Frontal cortex (tissue), 4 donors: ENCODE data around the gene GPATCH4. TPM values are rescaled to one million over a fixed set of nuclear protein-coding genes. Genes with fewer than 3 reads are reported as not detected.
A peak's percentile ranks its signal among the peaks of the same experiment; 100 is the strongest.

Experiments used
- DNase-seq, 2 donors: peaks; one replicate each; pipeline ENCODE4 v3.0.0; 2012; ENCODE audit warnings: low spot score in 2 of 2
- FAIRE-seq: peaks from 2 replicates; lab custom pipeline; 2012; peaks lifted over from hg19 to GRCh38; lab: Jason Lieb, UNC
- total RNA-seq: library from RNA; depleted of rRNA; stranded (reverse); fragments of >200 nt; gene quantifications from one replicate; pipeline ENCODE4 v1.2.3, GENCODE V29; 2014
- donor health status: control.
- donor health status: control.
- donor health status: control.

Gene GPATCH4
- total RNA-seq, 1 donor from 2014 or later: 5.7 TPM

DNA sequence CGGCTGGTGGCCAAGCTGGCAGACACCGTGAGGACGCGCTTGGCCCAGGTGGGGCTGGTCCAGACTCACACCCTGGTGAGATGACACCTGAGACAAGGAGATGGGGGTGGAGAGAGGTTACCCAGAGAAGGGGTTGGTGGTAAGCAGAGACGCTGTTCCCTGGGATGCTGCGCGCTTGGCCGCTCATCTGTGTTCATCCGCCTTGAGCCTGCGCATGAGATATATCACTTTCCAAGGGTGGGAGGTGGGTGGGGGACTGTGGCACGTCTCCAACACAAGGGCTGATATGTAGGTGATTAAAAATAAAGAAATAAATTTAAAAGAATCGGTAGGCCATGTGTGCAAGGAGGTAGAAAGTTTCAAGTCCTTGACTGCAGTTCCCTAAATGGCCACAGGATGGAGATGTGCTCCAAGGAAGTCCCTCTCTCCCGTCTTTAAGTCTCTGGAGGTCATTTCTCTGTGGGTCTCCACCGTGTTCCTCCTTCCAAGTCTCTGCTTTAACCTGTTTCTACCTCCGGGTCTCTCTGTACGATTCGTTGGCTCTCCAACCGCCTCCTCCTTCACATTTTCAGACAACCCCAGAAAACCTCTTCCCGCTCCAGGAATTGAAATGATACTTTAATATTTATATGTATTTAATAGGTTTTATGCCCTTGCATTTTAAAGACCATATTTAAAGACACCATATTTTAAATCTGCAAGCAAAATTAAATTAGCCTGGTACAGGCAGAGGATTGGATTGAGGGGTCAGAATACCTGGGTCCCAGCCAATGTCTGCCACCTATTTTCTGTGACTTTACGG is 17.3 kb downstream of the GPATCH4 start:
- no peak for FAIRE-seq
- DNase-seq: peak; percentile 64 to 82

DNA sequence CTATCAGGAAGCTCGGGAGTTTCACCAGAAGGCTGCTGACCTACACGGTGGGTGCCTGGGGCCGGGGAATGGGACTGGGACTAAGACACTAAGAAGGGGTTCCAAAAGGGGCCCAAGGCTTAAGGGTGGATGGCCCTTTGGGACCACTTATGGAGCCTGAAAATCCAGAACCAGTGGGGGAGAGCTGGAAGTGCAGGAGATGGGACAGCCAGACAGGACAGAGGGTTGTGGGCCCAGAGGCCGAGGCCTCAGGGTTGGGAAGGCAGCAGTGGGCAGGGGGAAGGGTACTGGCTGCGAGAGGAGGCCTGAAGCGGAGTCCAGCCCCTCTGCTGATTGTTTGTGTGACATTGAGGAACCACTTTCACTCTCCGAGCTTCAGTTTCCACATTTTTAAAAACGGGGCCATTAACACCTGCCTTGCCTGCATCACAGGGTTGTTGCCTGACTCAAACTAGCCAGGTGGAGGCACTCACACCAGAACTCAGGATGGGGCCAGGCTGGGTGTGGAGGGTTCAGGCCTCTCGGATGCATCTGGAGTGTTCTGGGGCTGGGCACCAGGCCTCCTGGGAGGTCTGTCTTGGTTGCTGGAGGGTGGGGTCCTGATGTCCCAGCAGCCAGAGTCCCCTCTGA is 18.8 kb downstream of the GPATCH4 start:
- DNase-seq (no peak), FAIRE-seq (no peak)

DNA sequence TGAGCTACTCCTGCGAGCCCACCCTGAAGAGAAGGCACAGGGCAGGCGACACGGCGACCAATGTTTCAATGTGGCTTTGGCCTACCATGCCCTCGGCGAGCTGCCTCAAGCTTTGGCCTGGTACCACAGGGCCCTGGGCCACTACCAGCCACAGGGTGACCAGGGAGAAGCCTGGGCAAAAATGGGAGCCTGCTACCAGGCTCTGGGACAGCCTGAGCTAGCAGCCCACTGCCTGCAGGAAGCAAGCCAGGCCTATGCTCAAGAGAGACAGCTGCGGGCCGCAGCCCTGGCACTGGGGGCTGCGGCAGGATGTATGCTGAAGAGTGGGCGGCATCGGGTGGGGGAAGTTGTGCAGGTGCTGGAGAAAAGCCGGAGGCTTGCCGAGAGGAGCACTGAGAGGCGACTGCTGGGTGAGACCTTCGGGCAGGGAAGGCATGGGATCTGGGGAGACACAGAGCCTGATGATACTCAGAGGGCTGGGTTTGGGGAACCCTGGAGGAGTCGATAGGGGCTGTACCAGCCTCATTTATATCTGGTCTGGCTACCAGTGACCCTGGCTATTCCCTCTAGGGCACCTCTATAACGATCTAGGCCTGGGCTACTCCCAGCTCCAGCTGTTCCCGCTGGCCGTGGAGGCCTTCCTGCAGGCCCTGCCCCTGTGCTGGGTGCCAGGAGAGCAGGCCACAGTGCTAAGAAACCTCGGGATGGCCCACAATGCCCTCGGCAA is 19.5 kb downstream of the GPATCH4 start:
- FAIRE-seq: no peak

DNA sequence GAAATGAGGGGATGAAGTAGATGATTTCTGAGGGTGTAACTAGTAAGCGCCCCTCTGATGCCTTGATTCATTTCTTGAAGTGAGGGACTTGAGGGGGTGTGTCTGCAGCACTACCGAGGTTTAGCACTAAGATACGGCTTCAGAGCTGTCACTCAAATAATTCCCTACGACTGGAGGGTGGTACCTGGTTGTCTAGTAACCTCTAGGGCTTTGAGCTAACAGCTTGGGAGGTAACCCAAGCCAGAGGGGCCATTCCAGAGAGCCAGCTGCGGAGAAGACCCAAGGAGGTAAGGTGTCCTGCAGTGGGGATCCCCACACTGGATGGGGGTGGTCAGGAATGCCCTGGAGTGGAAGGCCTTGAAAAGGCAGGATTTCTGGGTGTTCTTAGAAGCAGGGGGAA is 21.8 kb downstream of the GPATCH4 start, which contains the start of gene TTC24:
TSS of gene TTC24 (plus strand) at position 252 of the 400 bp plus-strand sequence. CDS start 1,642 bp downstream, outside the sequence.
- DNase-seq (no peak), FAIRE-seq (no peak)

More for the DNA sequence above, 19.5 kb downstream of the GPATCH4 start:
- DNase-seq: no peak

DNA sequence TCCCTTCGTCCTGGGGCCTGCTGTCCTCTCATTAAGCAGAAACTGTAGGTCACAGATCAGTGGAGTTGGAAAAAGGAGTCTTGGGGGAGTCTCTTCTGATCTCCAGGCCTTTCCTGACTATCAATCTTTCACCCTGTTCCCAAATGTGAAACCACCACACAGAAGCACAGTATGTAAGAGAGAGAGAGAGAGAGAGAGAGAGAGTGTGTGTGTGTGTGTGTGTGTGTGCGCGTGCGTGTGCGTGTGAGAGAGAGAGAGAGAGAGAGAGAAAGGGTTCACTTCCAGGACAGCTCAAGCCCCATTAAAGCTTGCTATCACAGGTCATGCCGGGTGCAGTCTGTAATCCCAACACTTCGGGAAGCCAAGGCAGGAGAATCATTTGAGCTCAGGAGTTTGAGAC is 23.2 kb downstream of the GPATCH4 start:
- FAIRE-seq (no peak), DNase-seq (no peak)

DNA sequence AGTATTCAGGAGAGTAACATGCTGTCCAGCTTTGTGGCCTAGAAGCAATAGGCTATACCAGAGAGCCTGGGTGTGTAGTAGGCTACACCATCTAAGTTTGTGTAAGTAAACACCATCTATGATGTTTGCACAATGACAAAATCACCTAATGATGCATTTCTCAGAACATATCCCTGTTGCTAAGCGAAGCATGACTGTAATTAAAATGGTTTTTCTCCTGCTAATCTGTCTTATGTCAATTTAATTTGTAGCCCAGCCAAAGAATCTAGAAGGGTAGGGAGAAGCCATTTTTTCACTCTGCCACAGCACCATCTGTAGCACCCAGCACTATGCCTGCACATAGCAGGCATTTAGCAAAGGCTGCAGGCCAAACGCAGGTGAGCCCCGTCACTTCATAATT is 23.7 kb downstream of the GPATCH4 start:
- no peak for DNase-seq
- FAIRE-seq: no peak

DNA sequence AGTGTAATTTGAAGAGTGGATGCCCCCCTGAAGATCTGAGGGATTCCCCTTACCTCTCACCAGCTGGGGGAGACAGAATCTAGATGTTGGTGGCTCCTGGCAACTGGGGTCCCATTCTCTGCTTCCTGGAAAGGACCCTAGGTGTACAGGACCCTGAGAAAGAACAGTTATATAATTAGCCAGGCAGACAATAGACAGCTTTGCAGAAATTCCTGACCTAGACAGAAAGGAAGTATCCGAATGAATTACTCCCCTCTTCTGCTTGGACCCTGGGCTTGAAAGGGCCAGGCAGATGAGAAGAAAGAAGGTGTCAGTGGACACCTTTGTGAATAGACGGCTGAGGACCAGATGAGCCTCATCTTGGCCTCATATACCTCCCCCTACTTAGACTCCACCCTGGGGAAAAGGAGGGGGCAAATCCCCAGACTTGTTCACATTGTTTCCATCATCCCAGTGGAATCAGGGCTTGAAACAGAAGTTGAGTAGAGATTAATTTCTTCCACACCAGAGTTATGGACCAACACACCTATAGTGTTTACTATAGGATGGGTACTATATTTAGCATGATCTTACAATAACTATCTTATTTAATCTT is 27.1 kb downstream of the GPATCH4 start:
- DNase-seq (no peak), FAIRE-seq (no peak)

DNA sequence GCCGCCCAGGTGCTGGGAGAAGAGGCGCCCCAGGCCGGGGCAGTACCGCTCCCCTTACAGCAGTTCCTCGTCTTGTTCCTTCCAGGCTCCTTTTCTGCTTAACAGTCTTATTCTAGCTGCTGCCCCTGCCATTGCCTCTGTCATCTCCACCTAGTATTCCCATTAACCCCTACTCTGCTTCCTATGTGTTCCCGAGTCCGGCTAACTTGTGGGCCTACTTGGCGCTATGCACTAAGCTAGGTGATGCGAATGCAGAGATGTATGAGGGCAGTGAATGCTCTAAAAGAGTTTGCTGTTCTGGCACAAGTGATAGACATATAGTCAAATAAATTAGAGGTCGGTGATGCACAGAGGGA is 28.6 kb downstream of the GPATCH4 start:
- no peak for FAIRE-seq
- no peak for DNase-seq

DNA sequence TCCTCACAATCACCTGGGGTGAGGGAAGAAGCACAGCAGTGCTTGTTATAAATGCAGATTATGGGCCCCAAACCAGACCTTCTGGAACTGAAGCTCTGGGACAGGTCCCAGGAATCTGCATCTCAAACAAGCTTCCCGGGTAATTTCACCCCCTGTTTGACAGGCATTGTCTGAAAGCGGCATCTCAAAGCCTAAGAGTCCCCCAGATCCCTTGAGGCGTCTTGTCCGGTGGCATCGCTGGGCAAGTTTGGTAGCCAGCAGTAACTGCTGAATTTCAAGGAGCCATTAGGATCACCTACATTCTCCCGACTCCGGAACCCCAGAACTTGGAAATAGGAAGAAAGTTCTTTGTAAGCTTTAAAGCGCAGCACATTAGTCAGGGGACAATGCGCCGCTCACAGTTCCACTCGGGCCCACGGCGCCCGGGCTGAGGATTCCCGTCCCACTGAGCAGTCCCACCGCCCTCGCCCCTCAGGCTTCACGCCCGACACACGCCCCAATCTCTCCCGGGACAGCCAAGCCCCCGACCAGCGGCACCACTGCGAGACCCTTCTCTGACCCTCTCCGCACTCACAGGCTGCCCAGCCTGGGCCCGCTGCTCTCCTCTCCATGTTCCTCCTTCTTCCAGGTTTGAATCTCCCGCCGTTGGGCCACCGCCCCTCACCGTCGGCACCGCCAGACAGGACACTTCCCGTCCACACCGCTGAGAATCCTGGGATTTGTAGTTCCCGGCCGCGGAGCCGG is 29.2 kb downstream of the GPATCH4 start, which contains the start of gene IQGAP3:
TSS of gene IQGAP3 (minus strand) at position 647 of the 744 bp plus-strand sequence. CDS start at position 611, 36 bp downstream.
- FAIRE-seq: no peak
- peak; percentile 64 to 93 for DNase-seq

DNA sequence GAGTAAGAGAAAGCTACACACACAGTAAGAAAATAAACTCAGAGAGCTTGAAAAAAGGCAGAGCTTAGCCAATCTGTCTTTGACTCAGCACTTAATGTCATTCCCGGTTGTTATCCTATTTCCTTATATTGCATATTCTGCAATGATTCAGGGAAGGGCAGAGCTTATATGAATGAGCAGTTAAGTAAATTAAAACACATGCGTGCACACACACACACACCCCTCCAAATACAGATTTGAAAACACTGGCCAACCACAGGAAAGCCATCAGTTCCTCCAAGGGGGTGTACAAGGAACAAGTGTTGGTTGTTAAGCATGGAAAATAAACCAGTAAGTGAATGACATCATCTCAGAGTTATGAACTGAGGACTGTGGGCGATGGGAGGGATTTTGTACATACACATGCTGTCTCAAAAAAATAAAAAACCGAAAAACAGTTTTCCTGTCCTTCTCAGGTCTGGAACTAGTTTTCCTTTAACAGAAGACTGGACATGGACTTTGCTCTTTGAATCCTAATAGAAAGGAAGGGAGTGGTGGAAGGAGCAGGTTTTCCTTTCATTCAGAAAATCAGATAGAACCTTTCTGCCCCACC is 29.9 kb downstream of the GPATCH4 start:
- DNase-seq: no peak
- no peak for FAIRE-seq

DNA sequence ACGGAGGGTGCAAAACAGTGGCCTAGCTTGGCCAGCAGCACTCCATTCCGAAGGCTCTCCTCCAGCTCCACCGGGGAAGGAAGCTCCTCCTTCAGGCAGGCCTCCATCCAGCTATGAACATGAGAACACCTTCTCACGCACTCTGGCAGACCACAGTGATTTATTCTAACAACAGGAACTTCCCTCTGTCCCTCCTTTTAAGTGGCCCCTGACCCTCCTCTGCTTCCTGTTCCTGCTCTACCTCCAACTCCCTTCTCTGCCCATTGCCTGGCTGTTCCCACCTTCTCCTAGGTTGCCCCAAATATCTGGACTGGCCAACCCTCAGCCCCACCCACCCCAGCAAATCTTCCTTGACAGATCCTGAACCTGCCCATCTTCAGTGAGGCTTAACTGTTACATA is 34.8 kb downstream of the GPATCH4 start:
- DNase-seq (no peak), FAIRE-seq (no peak)

DNA sequence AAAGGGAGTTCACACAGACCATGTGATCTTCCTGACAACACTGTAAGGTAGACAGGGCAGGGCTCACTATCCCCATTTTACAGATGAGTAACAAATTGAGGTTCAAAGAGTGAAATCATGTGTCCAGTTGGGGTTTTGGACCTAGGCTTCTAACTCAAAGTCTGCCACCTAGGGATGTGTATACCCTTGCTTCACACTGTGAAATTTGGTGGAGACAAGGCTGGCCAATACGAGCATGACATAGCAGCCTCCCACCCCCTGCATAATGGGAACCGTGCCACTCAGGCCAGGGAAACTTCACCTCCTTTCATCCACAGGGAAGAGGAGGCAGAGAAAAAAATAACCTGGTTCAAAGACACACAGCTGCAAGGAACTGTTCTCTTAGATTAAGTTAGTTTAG is 35.8 kb downstream of the GPATCH4 start:
- FAIRE-seq: no peak
- DNase-seq: no peak

DNA sequence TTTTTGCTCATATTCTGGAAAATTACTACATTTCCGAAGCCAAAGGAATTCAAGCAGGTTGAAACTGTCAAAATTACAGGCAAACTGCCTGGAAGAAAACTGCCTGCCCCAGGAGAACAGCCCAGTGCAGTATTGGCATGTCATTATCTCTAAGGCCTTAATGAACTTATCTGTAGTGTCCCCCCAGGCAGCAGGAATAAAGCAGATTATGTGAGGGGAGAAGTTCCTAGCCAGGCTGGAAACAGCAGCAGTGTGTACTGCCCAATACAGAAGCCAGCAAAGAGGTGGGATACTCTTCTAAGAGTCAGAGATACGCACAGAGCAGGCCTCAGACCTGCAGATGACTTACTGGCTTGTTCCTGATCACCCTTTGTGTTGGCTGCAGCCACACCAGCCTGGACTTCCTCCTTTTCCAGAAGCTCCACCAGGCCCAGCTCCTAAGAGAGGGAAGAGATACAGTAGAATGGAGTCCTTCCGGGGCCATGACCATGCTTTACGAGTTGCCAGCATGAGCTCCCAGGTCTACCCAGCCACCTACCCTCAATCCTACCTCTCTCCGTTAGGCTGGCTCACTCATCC is 40.6 kb downstream of the GPATCH4 start:
- FAIRE-seq: no peak
- no peak for DNase-seq

DNA sequence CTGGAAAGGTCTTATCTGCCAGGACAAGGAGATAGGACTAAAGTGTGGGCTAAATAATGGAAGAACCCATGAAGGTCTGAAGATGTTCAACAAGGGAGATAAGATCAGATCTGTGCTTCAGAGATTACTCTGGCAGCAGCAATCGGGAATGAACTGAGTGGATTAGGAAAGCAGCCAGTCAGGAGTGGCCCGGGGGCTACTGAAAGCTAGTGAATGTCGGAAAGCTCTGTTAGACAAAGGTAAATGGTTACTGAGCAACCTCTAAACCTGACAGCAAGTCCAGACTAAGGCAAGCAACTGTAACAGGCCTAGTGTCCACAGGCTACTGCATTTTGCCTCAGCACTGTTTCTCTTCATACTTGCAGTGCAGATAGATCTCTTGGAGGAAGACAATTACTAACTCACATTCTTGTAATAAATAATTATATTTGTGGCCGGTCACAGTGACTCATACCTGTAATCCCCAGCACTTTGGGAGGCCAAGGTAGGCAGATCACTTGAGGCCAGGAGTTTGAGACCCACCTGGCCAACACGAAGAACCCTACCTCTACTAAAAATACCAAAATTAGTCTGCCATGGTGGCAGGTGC is 41.4 kb downstream of the GPATCH4 start:
- FAIRE-seq: no peak
- no peak for DNase-seq

DNA sequence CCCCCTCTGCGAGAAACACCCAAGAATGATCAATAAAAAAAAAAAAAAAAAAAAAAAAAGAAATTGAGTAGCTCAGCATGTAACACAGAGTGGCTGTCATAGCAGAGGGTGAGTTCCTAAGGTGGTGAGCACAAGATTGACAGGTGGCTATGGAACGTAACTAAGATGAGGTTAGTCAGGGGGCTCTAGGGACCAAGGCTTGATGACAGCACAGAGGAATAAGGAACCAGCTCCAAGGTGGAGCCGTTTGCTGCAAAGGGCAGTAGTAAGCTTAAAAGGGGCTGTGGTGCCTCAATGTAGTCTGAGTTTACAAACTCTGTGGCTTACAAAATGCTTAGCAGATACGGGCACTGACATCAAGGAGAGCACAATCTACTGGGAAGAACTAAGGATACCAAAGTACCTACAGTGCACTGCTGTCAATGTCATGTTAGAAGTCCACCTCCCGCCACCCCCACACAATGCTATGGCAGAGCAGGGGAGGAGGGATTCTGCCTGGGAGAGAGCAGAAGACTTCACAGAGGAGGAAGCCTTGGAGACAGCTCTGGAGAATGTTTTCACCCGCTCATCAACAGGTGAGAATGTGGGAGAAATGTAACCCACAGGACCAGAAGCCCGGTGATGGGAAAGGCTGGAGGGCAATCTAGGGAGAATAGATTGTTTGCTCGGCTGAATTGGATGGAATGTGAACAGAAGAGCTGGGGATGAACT is 42.0 kb downstream of the GPATCH4 start:
- FAIRE-seq (no peak), DNase-seq (no peak)

DNA sequence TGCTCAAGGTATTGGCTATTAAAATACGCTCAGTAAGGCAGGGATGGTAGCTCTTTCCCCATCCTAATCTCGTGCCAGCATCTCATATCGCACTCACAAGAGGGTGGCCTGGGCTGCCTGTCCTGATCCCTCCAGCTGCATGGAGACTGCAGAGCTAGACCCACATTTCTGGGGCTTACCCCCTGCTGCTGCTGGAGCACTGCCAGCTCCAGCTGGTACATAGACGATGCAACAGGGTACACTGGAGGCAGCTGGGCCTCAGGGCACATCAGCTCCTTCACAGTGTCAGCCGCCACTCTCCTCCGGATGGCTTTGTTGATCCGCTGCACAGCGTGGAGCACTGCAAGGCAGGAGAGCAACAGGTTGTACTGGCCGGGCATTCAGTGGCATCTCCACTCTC is 44.9 kb downstream of the GPATCH4 start:
- DNase-seq (no peak), FAIRE-seq (no peak)

DNA sequence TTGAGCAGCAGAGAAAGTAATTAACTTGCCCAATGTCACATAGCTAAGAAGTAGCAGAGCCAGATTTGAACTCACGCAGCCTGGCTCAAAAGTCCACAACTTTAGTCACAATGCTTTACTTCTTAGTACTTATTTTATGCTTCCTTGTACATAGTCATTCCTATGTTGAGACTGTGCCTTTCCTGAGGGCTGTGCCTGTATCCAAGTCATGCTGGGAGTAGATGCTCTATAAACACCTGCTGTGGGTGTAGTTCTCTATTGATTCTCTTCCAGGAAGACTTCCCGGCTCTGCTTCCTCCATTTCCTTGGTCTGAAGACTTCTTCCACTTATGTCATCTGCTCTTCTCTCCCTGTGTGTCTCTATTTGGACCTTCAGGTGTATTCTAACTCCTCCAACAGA is 45.6 kb downstream of the GPATCH4 start:
- DNase-seq (no peak), FAIRE-seq (no peak)

DNA sequence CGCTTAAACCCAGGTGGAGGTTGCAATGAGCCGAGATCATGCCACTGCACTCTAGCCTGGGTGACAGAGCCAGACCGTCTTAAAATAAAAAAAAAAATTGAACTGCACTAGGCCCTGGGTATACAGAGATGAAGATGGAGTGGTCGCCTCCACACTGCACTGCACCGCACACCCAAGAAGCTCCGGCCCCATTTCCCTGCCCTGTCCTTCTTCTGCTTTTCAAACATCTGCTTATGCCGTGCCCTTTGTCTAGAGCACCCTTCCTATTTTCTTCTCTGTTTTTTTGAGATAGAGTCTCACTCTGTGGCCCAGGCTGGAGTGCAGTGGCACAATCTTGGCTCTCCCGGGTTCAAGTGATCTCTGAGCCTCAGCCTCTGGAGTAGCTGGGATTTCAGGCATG is 46.3 kb downstream of the GPATCH4 start:
- FAIRE-seq: no peak
- DNase-seq: no peak
